Panc1 (cell line): ENCODE measurements around the gene SLC7A1.

Experiments
- POLR2AphosphoS5 ChIP-seq: IDR thresholded peaks from 2 replicates; pipeline ENCODE4 v1.6.1; 2012; ENCODE audit warnings: mild to moderate bottlenecking, low read depth, low read length, moderate library complexity
- SIN3A ChIP-seq: IDR thresholded peaks from 2 replicates; pipeline ENCODE4 v1.6.1; 2012; ENCODE audit warnings: low read depth, mild to moderate bottlenecking, low read length, moderate library complexity, borderline replicate concordance; ENCODE audit not compliant: insufficient read depth
- TCF7L2 ChIP-seq: IDR thresholded peaks from 2 replicates; pipeline ENCODE4 v1.6.1; 2011; ENCODE audit warnings: mild to moderate bottlenecking, low read depth, low read length, inconsistent platforms
- TF ChIP-seq, protein P1 (sequence below): fragments of 450-650 bp; IDR thresholded peaks from 2 replicates; pipeline ENCODE4 v1.5.1; 2017; ENCODE audit warnings: mild to moderate bottlenecking
- TF ChIP-seq, protein P2 (sequence below), 2 experiments: IDR thresholded peaks; 2 replicates each; pipeline ENCODE4 v1.6.1; 2011 to 2012; ENCODE audit warnings: low read depth in 2 of 2, control low read depth in 1 of 2, low read length in 1 of 2, mild to moderate bottlenecking in 1 of 2, moderate library complexity in 1 of 2; ENCODE audit not compliant: insufficient read depth in 1 of 2

DNA sequence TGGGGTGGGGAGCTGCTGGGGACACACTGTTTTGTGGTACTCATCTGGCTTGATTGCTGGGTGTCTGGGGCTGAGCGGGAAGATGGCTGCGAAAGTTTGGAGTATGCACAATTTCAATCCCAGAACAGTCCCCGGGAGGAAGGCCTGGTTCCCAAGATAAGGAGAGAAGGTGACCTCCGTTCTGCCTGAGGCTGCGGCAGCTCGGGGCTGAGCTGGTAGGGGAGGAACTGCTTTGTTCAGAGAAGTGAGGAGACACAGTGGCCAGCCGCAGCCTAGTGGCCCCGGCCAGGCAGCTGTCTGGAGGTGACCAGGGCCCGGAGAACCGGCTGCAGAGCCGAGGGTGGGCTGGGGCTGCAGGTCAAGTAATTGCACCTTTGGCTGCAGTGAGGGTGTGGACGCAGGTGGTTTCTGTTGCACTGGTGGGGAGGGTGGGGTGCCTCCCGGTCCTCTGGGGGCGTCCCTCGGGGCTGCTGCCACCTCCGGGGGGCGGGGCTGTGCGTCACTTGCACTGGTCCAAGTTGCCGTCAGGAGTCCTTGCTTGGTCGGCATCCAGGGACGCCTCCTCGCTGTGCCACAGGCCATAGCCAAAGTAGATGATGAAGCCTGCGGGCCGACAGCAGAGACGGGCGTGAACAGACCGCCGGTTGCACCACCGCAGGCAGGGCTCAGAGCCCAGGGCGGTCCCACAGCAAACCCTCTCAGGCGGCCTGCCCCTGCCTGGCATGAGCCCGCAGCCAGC is 81.3 kb downstream of the SLC7A1 start:
- TF ChIP-seq, protein P1, sequence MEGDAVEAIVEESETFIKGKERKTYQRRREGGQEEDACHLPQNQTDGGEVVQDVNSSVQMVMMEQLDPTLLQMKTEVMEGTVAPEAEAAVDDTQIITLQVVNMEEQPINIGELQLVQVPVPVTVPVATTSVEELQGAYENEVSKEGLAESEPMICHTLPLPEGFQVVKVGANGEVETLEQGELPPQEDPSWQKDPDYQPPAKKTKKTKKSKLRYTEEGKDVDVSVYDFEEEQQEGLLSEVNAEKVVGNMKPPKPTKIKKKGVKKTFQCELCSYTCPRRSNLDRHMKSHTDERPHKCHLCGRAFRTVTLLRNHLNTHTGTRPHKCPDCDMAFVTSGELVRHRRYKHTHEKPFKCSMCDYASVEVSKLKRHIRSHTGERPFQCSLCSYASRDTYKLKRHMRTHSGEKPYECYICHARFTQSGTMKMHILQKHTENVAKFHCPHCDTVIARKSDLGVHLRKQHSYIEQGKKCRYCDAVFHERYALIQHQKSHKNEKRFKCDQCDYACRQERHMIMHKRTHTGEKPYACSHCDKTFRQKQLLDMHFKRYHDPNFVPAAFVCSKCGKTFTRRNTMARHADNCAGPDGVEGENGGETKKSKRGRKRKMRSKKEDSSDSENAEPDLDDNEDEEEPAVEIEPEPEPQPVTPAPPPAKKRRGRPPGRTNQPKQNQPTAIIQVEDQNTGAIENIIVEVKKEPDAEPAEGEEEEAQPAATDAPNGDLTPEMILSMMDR, result no peak
- TF ChIP-seq POLR2AphosphoS5, result no peak
- TF ChIP-seq, protein P2, sequence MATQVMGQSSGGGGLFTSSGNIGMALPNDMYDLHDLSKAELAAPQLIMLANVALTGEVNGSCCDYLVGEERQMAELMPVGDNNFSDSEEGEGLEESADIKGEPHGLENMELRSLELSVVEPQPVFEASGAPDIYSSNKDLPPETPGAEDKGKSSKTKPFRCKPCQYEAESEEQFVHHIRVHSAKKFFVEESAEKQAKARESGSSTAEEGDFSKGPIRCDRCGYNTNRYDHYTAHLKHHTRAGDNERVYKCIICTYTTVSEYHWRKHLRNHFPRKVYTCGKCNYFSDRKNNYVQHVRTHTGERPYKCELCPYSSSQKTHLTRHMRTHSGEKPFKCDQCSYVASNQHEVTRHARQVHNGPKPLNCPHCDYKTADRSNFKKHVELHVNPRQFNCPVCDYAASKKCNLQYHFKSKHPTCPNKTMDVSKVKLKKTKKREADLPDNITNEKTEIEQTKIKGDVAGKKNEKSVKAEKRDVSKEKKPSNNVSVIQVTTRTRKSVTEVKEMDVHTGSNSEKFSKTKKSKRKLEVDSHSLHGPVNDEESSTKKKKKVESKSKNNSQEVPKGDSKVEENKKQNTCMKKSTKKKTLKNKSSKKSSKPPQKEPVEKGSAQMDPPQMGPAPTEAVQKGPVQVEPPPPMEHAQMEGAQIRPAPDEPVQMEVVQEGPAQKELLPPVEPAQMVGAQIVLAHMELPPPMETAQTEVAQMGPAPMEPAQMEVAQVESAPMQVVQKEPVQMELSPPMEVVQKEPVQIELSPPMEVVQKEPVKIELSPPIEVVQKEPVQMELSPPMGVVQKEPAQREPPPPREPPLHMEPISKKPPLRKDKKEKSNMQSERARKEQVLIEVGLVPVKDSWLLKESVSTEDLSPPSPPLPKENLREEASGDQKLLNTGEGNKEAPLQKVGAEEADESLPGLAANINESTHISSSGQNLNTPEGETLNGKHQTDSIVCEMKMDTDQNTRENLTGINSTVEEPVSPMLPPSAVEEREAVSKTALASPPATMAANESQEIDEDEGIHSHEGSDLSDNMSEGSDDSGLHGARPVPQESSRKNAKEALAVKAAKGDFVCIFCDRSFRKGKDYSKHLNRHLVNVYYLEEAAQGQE (IDR thresholded peaks at IDR 0.05; ENCODE audit: insufficient read depth in 1 of 2, low read depth in 2 of 2, low read length in 1 of 2), result no peak
- no peak for TF ChIP-seq SIN3A
- no peak for TF ChIP-seq TCF7L2
